ENCODE results near the gene NFE2.

DNA sequence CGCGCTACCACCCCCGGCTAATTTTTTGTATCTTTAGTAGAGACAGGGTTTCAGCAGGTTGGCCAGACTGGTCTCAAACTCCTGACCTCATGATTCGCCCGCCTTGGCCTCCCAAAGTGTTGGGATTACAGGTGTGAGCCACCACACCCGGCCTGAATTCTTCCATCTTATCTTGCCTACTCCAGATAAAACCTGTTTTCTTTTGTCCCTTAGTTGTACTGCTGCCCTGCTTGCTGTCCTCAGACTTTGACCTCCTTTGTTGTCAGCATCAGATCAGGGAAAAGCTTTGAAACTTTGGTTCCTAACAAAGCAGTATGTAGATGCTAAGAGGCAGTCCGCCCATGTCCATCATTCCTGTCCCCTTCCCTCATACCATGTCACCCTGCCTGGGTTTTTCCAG lies 40.0 kb upstream of the NFE2 start:
- TF ChIP-seq POLR2A (IDR thresholded peaks at IDR 0.05), result no peak
- TF ChIP-seq, protein P1, sequence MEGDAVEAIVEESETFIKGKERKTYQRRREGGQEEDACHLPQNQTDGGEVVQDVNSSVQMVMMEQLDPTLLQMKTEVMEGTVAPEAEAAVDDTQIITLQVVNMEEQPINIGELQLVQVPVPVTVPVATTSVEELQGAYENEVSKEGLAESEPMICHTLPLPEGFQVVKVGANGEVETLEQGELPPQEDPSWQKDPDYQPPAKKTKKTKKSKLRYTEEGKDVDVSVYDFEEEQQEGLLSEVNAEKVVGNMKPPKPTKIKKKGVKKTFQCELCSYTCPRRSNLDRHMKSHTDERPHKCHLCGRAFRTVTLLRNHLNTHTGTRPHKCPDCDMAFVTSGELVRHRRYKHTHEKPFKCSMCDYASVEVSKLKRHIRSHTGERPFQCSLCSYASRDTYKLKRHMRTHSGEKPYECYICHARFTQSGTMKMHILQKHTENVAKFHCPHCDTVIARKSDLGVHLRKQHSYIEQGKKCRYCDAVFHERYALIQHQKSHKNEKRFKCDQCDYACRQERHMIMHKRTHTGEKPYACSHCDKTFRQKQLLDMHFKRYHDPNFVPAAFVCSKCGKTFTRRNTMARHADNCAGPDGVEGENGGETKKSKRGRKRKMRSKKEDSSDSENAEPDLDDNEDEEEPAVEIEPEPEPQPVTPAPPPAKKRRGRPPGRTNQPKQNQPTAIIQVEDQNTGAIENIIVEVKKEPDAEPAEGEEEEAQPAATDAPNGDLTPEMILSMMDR (IDR thresholded peaks at IDR 0.05), result no peak
